MCF 10A (cell line): ENCODE data around the gene CETP. TPM values are rescaled to one million over a fixed set of nuclear protein-coding genes. Genes with fewer than 3 reads are reported as not detected.

ENCODE experiments used
- BruUV-seq: library from RNA; stranded (reverse); fragments of 400-500 nt; replicated peaks from 2 replicates; lab custom pipeline; 2021; lab: Mats Ljungman, UMichigan
- CTCF ChIA-PET: fragments of 300-600 bp; sonication (Branson Sonifier 250); formaldehyde crosslinking; extraction: SDS; loops from one replicate; lab custom pipeline; 2021; ENCODE audit warnings: antibody characterized with exemption, inconsistent platforms; lab: Yijun Ruan, JAX
- POLR2A ChIA-PET: fragments of 300-600, 350-650 bp; sonication (Branson Sonifier 250); formaldehyde crosslinking; extraction: SDS; loops from one replicate; lab custom pipeline; 2020; ENCODE audit warnings: antibody characterized with exemption, inconsistent platforms; lab: Yijun Ruan, JAX
- DNase-seq: peaks from one replicate; pipeline ENCODE4 v3.0.0-alpha.2; 2018; ENCODE audit not compliant: unreplicated experiment
- H3K27ac Mint-ChIP-seq: one replicate; pipeline ENCODE4 v1.8.0; 2022; ENCODE audit warnings: mild to moderate bottlenecking, low read depth, mixed read lengths; ENCODE audit not compliant: unreplicated experiment
- H3K27me3 Mint-ChIP-seq: one replicate; pipeline ENCODE4 v1.8.0; 2022; ENCODE audit warnings: mixed read lengths; ENCODE audit not compliant: insufficient read depth, unreplicated experiment
- H3K36me3 Mint-ChIP-seq: one replicate; pipeline ENCODE4 v1.8.0; 2022; ENCODE audit warnings: mild to moderate bottlenecking, moderate library complexity, mixed read lengths; ENCODE audit not compliant: insufficient read depth, unreplicated experiment
- H3K4me1 Mint-ChIP-seq: one replicate; pipeline ENCODE4 v1.8.0; 2022; ENCODE audit warnings: mixed read lengths; ENCODE audit not compliant: insufficient read depth, unreplicated experiment
- H3K4me3 Mint-ChIP-seq: one replicate; pipeline ENCODE4 v1.8.0; 2022; ENCODE audit warnings: mild to moderate bottlenecking, moderate library complexity, mixed read lengths; ENCODE audit not compliant: unreplicated experiment
- H3K9me3 Mint-ChIP-seq: one replicate; pipeline ENCODE4 v1.8.0; 2022; ENCODE audit warnings: mixed read lengths; ENCODE audit not compliant: unreplicated experiment
- intact Hi-C: fragments of 100-400 bp; cut with micrococcal nuclease; formaldehyde crosslinking; loops from 2 replicates; pipeline ENCODE4 v1.14.1; 2022
- total RNA-seq: library from RNA; stranded (reverse); gene quantifications from 2 replicates; pipeline ENCODE4 v1.2.3, GENCODE V29; 2022
- TF ChIP-seq, protein P1 (sequence below): fragments of 200-600 bp; IDR thresholded peaks from one replicate; pipeline ENCODE4 v1.8.0; 2022; ENCODE audit warnings: antibody characterized with exemption, mild to moderate bottlenecking; ENCODE audit not compliant: unreplicated experiment

The CETP gene
- total RNA-seq, 1 experiment from 2014 or later = not detected

DNA sequence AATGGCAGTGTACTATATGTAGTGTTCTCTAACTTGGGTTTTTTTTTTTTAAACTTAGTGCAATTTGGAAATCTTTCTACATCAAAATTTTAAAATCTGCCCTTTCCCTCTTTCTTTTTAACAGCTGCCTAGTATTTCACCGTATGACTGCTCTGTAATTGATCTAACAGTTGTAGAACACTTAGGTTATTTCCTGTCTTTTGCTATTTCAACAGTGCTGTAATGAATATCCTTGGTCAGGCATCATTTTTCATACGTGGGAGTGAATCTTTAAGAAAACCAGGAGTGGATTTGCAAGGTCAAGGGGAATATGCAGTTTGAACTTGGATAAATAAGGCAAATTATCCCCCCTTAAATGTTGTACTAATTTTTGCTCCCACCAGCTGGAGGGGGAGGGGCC lies 31.5 kb downstream of the CETP start:
- no peak for DNase-seq
- Mint-ChIP-seq H3K4me1 (peaks cover 15% of the 10 kb centered on the region), H3K9me3 (no peaks in the 10 kb centered on the region), H3K36me3 (no peaks in the 10 kb centered on the region), H3K27me3 (no peaks in the 10 kb centered on the region), H3K4me3 (no peak overlapping the region), H3K27ac (no peak overlapping the region)
- ChIA-PET POLR2A (interaction anchor here (1.5 kb wide), 1 partner anchor 62 kb away, joined by 4 read pairs; no protein-coding TSS in a partner anchor), CTCF (interaction anchor here (0.6 kb wide), 1 partner anchor 69 kb away, joined by 3 read pairs; no protein-coding TSS in a partner anchor)
- intact Hi-C loops = no loop called here
- TF ChIP-seq, protein P1, sequence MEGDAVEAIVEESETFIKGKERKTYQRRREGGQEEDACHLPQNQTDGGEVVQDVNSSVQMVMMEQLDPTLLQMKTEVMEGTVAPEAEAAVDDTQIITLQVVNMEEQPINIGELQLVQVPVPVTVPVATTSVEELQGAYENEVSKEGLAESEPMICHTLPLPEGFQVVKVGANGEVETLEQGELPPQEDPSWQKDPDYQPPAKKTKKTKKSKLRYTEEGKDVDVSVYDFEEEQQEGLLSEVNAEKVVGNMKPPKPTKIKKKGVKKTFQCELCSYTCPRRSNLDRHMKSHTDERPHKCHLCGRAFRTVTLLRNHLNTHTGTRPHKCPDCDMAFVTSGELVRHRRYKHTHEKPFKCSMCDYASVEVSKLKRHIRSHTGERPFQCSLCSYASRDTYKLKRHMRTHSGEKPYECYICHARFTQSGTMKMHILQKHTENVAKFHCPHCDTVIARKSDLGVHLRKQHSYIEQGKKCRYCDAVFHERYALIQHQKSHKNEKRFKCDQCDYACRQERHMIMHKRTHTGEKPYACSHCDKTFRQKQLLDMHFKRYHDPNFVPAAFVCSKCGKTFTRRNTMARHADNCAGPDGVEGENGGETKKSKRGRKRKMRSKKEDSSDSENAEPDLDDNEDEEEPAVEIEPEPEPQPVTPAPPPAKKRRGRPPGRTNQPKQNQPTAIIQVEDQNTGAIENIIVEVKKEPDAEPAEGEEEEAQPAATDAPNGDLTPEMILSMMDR = no peak
- no TSS peak for BruUV-seq

DNA sequence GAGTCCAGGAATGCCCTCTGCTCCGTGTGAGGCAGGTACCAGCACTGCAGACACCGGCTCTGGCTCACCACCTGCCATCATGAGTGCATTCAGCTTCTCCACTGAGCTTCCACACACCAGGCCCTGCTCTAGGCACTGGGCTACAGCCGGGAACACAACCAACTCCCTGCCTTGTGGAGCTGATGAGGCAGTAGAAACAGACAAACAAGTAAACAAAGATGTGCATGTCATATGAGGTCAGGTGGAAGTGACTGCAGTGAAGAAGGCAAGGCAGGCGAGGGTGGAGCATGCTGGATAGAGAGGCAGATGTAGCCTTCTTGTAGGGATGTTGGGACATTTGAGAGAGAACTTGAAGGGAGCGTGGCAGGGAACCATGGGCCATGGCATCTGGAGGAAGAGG lies 32.6 kb downstream of the CETP start:
- H3K27ac Mint-ChIP-seq = no peak overlapping the region
- no peaks in the 10 kb centered on the region for H3K36me3 Mint-ChIP-seq
- H3K4me3 Mint-ChIP-seq = no peak overlapping the region
- CTCF ChIA-PET = no interaction called here
- POLR2A ChIA-PET = no interaction called here
- H3K9me3 Mint-ChIP-seq = no peaks in the 10 kb centered on the region
- no TSS peak for BruUV-seq
- no peaks in the 10 kb centered on the region for H3K27me3 Mint-ChIP-seq
- H3K4me1 Mint-ChIP-seq = peaks cover 7% of the 10 kb centered on the region
- intact Hi-C loops = no loop called here
- TF ChIP-seq, protein P1 = no peak
- no peak for DNase-seq

DNA sequence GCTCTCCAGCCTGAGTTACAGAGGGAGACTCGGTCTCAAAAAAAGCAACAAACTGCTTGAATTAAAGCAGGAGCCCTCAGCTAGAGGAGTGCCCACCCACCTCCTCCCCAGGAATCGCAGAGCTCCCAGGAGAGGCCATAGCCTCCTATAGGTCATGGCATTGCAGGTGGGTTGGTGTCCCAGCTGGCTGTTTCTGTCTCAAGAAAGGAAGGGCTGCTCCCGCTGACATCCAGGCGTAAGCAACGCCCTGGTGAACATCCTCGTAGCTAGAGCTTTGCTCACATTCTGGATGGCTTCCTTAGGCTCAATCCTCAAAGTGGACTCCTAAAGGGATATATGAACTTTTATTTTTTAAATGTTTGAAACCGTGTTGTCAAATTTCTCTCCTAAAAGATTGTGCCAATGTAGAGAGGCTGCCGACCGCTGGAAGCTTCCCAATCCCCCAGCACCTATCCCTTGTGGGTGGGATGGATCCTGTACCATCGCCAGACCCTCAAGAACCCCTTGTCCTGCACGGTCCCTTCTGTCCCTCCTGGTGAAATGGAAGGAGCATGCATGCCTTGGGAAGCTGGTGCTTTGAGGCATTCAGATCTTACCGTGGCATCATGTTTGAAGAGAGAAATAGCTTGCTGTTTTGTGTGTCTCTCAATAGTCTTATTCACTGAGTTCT lies 33.5 kb downstream of the CETP start:
- ChIA-PET CTCF (interaction anchor here (0.6 kb wide), 1 partner anchor 24 kb away, joined by 3 read pairs; no protein-coding TSS in a partner anchor), POLR2A (no interaction called here)
- Mint-ChIP-seq H3K4me3 (no peak overlapping the region), H3K4me1 (peaks cover under 1% of the 10 kb centered on the region), H3K27me3 (no peaks in the 10 kb centered on the region), H3K27ac (no peak overlapping the region), H3K36me3 (no peaks in the 10 kb centered on the region), H3K9me3 (no peaks in the 10 kb centered on the region)
- intact Hi-C loops = no loop called here
- TF ChIP-seq, protein P1 = no peak
- DNase-seq = no peak
- BruUV-seq = no TSS peak

DNA sequence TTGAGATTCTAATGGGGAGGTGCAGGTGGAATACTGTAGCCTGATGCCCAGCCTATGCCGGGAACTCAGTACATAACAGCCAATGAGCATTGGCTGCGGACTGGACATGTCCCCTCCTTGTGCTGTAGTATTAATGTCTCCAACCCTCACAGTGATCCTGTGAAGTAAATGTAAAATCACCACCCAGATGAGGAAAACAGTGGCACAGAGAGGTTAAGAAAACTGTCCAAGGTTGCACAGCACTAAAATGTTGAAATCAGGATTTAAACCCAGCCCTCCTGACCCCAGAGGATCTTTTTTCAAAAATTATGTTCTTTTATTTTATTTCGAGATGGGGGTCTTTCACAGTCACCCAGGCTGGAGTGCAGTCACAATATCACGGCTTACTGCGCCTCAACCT lies 35.5 kb downstream of the CETP start:
- Mint-ChIP-seq H3K36me3 (no peaks in the 10 kb centered on the region), H3K4me3 (no peak overlapping the region), H3K9me3 (no peaks in the 10 kb centered on the region), H3K4me1 (no peaks in the 10 kb centered on the region), H3K27ac (no peak overlapping the region), H3K27me3 (no peaks in the 10 kb centered on the region)
- BruUV-seq = no TSS peak
- ChIA-PET CTCF (no interaction called here), POLR2A (interaction anchor here (0.6 kb wide), 1 partner anchor 200 kb away, joined by 3 read pairs; no protein-coding TSS in a partner anchor)
- no peak for DNase-seq
- intact Hi-C loops = no loop called here
- TF ChIP-seq, protein P1 = no peak
